ENCODE results near the gene BZW2.
"Not testable (repeated sequence)": the region's sequence is repeated elsewhere in the genome, so short reads cannot be mapped to it uniquely, and the experiment has no call there.

Gene BZW2

DNA sequence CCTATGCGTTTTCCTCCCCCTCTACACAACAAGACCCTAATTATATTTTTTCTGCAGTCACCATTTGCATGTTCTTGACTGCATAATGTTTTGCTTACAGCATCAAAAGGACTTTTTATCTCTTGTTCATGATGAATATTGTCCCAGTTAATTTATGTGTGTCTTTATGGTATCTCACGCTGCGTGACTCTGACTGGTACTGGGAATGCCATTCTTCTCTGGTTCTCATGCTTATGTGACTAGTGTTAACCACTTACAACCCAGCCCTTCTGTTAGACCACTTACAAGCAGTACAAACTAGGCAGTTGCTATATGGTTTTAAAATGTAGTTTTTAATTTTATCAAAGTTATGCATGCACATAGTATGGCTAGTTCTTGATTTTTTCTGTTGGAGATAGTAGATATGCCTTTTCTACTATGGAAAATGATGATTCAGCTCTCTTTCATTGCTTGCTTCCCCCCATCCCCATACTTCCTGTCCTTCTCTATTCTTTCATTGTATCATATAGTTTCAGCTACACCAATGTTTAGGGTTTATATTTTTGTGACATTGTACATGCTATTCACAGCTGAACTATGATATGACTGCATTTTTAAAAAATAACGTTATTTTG, 24.9 kb downstream of the BZW2 start:
- DNase-seq (ENCODE audit: low read depth) = no peak

DNA sequence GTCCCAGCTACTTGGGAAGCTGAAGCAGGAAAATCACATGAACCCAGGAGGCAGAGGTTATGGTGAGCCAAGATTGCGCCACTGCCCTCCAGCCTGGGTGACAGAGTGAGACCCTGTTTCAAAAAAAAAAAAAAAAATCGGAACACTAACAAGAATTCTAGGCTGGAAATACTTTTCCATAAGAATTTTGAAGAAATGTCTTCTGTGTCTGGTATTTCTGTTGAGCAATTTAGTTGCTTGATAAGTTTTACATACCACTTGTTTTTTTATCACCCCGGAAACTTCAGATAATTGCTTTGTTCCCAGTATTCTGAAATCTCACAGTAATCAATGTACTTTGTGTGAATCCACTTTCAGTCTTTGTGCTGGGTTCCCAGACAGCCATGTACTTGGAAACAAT, 25.8 kb downstream of the BZW2 start:
- DNase-seq (ENCODE audit: low read depth) = no peak

DNA sequence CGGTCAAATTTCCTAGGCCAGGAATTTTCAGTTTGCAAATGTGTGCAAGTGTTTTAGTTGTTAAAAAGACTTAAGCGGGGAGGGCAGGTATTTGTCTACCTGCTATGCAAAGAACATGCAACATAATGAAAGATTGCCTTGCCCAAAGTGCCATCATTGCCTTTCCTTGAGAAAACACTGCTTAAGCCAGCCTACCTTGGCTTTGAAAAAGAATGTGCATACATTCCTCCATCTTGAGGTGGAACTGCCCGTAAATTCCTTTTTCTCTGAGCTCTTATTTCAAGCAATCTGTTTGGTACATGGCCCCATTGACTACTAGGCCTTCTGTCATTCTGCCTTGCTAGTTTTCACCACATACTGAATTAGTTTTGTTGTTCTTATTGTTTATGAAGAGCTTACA, 29.3 kb downstream of the BZW2 start:
- DNase-seq (ENCODE audit: low read depth) = no peak

DNA sequence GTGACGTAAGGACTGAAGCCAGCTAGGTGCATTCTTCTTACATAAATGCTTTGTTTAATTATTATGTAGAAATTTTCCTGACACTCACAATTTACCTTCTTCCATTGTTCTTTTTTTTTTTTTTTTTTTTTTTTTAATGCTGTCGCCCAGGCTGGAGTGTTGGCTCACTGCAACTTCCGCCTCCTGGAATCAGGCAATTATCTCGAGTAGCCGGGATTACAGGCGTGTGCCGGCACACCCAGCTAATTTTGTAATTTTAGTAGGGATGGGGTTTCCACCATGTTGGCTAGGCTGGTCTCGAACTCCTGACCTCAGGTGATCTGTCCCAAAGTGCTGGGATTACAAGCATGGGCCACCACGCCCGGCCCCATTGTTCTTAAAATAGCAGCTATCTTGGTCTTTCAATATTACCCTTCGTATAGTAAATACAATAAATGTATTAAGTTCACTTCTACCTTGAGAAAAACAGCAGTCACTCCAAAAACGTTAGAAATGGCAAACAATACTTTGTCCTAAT, 32.1 kb downstream of the BZW2 start:
- DNase-seq (ENCODE audit: low read depth) = no peak

GRCh38 chr7:16678645-16679566, 32.9 kb downstream of the BZW2 start:
- DNase-seq (ENCODE audit: low read depth) = not testable (repeated sequence)

GRCh38 chr7:16684935-16685334, 39.0 kb downstream of the BZW2 start:
- DNase-seq (ENCODE audit: low read depth) = no peak

DNA sequence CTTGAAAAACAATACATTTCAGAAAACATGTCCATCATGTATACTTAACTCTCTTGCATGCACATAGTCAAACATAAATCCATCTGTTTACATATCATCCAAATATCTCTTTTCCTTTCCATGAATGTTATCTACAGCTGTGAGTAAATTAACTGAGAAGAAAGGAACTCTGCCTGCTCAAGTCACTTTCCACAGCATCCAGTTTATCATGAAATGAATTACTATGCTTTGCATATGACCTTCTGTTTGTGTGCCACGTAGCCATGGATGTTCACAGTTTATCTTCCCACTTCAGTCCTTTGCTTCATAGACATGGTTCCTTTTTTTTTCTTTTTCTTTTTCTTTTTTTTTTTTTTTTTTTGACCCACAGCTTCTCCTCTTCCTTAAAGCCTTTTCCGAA, 39.6 kb downstream of the BZW2 start:
- DNase-seq (ENCODE audit: low read depth) = no peak

- no peak for DNase-seq (ENCODE audit: low read depth)
Observed at GRCh38 chr7:16688249-16688648, 42.3 kb downstream of the BZW2 start.

- no peak for DNase-seq (ENCODE audit: low read depth)
Observed at GRCh38 chr7:16691241-16691640, 45.3 kb downstream of the BZW2 start.

GRCh38 chr7:16693601-16694318, 47.8 kb downstream of the BZW2 start:
- no peak for DNase-seq (ENCODE audit: low read depth)

DNA sequence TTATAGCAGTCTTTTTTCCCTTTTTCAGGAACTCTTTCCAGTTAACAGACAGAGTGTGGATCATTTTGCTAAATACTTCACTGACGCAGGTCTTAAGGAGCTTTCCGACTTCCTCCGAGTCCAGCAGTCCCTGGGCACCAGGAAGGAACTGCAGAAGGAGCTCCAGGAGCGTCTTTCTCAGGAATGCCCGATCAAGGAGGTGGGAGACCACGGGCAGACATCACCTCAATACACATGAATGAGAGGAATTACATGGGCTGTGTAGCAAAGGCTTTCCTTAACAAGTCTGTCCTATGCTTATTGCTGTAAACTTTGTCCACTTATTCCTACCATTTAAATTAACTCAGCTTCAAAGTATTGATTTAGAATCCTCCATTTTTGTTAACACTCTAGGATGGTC, 48.8 kb downstream of the BZW2 start:
- no peak for DNase-seq (ENCODE audit: low read depth)

GRCh38 chr7:16695621-16696237, 49.7 kb downstream of the BZW2 start:
- DNase-seq (ENCODE audit: low read depth) = no peak

GRCh38 chr7:16697507-16698199, 51.7 kb downstream of the BZW2 start:
- DNase-seq (ENCODE audit: low read depth) = no peak

DNA sequence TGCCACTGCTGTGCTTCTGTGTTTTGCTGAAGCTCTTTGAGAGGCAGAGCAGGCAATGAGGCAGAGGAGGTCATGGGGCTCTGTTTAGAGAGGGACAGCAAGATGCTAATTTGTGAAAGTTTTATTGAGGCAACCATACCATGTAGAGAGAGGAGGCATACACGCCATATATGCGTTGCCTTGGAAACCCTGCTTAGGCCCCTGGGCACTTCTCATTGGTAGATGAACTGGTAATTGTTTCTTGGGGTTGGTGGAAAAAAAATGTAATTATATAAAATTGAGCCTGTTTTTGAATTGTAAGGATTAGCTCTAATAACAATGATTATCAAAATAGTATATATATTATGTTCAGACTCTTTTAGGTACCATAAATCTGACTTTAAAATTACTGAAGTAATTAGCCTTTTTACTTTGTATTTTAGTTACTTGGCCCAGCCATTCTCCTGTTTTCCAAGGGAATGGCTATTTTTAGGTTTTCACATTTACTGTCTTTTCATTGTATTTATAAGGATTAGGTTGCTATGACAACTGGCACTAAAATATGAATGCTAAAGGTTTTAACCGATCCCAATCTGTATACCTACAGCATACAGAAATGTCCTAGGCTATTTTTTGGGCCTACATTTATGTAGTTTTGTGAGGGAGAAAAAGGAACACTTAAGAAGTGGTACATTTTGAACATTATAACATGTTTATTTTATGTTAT, 52.4 kb downstream of the BZW2 start:
- DNase-seq (ENCODE audit: low read depth) = no peak

DNA sequence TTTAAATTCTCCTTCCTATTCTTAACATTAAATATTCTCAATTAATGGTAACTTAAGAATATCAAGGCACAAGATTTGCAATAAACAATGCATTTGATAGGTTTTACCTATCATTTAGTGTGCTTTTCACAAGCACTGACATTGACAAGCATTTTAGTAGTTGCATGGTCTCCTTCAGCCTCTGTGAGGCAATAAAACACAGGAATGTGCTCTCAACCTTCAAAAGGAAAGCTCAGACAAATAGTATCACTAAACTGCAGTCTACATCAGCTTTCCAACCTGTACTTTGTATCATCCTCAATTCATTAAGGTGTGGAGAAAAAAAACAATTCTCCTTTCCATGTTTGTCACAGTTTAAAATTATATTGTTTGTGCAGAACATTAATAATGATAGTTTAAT, 56.5 kb downstream of the BZW2 start:
- DNase-seq (ENCODE audit: low read depth) = no peak

DNA sequence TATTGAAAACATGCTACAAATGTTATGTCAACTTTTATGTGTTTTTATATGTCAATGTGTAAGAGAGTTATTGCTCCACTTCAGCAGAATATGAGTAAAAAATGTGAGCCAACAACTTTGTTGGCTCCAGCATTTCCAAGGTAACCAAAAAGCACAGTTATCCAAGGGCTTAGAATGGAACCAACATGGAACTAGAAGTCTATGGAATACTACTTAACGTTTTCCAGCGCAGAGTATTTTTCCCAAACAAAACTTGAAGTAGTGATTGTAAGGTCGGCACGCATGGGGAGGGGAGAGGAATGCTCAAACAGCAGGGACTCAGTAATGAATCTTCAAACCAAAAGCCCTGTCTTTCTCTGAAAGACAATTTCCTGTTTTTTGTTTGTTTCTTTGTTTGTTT, 62.5 kb downstream of the BZW2 start:
- DNase-seq (ENCODE audit: low read depth) = no peak

- DNase-seq (ENCODE audit: low read depth) = no peak
Observed at GRCh38 chr7:16708980-16709379, 63.0 kb downstream of the BZW2 start.

DNA sequence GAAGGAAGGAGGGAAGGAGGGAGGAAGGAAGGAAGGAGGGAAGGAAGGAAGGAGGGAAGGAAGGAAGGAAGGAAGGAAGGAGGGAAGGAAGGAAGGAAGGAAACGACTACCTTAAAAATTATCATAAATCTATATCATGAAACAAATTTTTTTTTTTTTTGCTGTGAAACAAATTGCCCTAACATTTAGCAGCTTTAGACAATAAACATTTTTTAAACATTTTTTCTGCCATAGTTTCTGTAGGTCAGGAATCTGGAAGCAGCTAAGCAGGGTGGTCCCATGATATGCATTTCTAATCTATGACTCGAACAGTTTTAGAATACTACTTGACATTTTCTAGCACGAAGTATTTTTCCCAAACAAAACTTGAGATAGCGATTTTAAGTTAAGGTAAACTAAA, 64.7 kb downstream of the BZW2 start:
- DNase-seq (ENCODE audit: low read depth) = no peak

- no peak for DNase-seq (ENCODE audit: low read depth)
Observed at GRCh38 chr7:16711730-16712129, 65.7 kb downstream of the BZW2 start.

DNA sequence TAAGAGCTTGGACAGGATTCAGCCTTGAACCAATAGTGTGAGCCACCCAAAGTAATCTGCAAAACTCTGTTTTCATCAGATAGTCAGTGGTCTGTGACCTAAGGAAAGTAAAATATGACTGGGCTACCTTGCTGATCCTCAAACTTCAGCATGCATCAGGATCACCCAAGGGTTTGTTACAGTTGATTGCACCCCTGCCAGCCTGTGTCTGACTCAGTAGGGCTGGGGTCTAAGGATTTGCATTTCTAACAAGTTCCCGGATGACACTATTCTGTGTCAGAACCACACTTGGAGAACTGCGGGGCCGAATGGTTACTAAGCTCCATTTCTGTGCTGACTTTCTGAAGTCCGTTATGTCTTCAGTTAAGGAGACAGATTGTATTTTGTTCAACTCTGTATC, 66.9 kb downstream of the BZW2 start:
- no peak for DNase-seq (ENCODE audit: low read depth)

DNA sequence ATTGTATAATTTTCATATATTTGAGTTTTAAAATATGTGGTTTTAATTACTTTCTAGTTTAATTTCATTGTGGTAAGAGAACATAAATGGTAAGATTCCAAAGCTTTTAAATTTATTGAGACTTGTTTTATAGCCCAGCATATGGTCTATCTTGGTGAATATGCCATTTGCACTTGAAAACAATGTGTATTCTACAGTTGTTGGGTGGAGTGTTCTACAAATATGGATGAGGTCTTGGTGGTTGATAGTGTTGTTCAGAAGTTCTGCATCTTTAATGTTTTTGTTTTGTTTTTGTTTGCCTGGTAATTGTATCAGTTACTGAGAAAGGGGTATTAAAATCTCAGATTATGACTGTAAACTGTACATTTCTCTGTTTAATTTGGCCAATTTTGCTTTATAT, 69.9 kb downstream of the BZW2 start:
- no peak for DNase-seq (ENCODE audit: low read depth)

Measured in T follicular helper cell (primary cell).